G401.6 (cell line): ENCODE measurements around the gene PARP11.

Experiments
- FAIRE-seq: peaks from 2 replicates; lab custom pipeline; 2012; peaks lifted over from hg19 to GRCh38; lab: Jason Lieb, UNC

PARP11 gene, protein sequence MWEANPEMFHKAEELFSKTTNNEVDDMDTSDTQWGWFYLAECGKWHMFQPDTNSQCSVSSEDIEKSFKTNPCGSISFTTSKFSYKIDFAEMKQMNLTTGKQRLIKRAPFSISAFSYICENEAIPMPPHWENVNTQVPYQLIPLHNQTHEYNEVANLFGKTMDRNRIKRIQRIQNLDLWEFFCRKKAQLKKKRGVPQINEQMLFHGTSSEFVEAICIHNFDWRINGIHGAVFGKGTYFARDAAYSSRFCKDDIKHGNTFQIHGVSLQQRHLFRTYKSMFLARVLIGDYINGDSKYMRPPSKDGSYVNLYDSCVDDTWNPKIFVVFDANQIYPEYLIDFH

DNA sequence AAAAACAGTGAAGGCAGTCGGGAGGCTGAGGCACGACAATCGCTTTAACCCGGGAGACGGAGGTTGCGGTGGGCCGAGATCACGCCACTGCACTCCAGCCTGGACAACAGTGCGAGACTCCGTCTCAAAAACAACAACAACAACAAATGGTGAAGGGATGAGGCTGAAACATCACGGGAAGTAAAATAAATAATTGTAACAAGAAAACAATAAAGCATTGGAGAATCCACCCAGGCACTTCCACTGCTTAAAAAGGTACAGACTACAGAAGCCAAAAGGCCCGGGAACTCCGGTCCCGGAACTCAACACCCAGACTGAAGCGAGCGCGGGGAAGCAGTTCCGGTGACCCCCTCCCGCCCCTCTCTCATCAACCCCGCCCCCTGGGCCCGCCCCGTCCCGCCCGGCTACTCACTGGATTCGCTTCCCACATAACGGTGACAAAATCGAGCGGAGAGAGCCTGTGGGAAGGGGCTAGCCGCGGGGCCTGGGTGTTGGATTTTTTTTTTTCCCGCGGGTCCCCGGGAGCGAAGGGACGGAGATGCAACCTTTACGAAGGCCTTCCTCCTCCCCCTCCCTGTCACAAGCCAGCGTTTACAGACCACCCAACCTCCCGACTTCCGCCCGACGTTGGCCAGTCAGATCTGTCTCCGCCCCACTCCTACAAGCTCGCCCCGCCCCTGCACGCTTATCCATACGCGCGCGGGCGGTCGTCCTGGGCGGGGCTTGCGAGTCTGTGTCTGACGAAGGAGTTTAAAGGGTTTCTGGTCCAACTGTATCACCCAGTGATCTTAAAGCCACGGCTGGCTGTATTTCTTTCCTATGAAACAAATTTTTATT is at the start of gene PARP11:
Gene PARP11, minus strand, starts transcription at position 600 of the 837 bp plus-strand sequence. Its CDS starts 170 bp downstream, at position 430.
- peak; percentile 97 for FAIRE-seq

DNA sequence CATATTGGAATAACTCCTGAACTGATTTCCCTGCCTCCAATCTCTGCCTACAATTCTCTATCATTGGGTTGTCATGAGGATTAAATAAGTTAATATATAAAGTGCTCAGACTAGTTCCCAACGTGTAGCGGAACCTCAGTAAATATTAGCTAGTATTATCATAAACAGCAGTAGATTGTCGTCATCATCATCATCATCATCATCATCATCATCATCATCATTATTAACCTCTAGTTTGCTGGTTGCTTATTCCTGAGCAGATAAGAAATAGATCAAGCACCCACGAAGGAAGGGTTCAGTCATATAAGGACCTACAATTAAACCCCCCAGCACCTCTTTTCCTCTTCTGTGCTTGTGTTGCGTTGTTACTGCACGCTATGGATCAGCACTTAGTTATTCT is 48.8 kb upstream of the PARP11 start:
- no peak for FAIRE-seq

DNA sequence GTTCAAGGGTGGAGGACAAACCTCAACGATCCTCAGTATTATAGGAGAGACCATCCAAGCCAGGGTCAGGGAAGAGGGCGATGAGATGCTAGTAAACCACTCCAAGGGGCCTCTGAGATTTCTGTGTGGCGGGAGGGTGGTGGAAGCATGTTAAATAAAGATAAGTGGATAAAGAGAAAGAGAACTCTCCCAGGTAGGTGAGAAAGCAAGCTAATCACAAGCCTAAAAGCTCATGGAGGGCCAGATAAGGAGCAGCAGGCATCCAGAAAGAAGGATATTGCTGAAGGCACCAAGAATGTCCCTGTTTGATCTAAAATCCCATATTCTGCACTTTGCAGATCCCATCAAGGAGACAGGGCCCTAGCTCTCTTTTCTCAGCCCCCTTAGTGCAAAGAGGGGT is 48.3 kb upstream of the PARP11 start:
- FAIRE-seq, result no peak

DNA sequence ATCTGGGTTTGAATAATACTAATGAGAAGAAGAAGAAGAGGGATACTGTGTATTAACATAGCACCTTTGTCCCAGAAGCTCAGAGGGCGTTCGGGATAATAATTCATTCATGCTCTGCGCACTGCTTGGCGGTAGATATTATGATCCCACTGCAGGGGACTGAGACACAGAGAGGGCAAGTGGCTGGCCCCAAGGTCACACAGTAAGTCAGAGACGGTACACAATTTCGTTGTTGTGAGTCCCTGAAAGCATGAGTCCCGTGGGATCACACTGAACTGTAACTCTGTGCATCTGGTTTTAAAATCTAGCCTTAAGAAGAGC is 47.9 kb upstream of the PARP11 start:
- FAIRE-seq, result no peak

DNA sequence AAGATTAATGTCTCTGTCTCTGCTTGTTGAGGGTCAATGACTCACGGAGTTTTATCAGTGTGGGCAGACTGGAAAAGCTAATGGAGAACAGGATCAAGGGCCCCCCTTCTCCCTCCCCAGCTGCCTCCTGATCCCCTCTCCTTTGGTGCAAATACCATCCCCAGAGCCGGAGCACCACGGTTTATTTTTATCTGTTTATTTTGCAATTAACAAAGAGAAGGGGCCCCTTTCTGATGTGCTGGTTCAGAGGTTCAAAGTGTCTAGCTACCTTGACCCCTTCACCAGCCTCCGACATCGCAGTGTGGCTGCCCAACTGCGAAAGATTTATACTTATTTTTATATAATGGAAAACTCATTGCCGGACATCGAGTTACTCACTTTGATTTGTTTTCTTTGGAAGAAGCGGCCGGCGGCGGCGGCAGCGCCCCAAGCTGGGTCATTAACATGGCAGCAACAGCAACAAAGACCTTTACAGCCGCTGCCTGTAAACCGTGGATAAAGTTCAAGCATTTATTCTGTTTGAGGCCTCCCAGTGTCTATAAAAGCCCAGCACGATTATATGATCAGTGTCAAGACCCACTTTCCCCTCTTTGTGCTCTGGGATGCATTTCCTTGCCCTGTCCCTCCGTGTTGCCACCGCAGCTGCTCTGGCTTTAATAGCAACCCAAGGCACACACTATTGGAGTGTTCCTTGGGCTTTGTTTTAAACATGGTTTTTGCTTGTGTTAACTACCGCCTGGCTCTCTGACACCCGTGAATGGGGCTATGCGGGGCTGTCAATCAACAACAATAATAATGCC is 47.4 kb upstream of the PARP11 start:
- FAIRE-seq, result no peak

DNA sequence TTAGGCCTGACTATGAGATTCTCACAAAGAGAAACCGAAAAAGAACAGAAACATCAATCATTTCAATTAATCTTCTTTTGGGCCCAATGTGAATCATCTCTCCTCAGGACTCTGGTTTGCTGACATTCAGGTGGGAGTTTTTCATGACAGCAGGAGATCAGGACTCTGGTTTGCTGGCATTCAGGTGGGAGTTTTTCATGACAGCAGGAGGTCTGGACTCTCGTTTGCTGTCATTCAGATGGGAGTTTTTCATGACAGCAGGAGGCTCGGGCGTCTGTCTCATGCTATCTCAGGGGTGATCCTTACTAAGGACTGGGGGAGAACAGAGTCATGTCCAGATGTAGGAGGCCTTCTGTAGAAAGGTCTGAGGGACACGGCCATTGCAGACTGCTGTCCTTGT is 40.1 kb upstream of the PARP11 start:
- FAIRE-seq, result no peak

DNA sequence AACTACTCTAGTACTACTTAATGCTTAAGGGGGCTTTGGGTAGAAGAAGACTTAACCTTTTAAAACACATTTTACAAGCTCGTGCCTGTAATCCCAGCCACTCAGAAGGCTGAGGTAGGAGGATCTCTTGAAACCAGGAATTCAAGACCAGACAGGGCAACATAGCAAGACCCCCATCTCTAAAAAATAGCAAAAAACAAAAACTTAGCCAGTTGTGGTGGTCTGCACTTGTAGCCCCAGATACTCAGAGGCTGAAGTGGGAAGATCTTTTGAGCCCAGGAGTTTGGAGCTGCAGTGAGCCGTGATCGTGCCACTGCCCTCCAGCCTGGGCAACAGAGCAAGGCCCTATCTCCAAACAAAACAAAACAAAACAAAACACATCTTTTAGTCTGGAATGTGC is 39.7 kb upstream of the PARP11 start:
- no peak for FAIRE-seq

DNA sequence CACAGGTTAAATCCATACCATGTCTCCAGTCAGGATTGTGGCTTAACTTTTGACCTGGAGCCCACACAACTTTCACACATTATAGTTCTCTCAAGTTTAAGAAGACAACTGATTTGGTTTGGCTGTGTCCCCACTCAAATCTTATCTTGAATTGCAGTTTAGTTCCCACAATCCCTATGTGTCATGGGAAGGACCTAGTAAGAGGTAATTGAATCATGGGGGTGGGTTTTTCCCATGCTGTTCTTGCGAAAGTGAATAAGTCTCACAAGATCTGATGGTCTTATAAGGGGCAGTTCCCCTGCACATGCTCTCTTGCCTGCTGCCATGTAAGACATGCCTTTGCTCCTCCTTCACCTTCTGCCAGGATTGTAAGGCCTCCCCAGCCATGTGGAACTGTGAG is 38.2 kb upstream of the PARP11 start:
- FAIRE-seq, result no peak

DNA sequence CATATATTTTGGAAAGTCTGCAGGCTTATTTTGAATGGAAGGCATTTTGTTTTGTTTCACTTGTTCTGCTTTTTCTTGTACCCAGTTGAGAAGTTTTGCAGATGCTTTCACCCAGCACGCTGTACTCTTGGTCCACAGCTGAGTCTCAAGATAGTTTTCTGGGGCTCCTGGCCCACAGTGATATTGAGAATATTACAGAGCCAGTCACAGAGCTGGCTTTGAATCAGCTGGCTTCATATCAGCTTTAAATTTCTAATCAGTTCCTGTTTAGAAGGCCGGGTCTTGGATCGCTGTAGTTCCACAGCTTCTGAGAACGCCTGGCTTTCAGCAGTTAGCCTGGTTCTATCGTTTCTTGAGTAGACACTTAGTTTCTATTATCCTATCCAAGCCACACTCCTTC is 32.5 kb upstream of the PARP11 start:
- FAIRE-seq, result no peak

DNA sequence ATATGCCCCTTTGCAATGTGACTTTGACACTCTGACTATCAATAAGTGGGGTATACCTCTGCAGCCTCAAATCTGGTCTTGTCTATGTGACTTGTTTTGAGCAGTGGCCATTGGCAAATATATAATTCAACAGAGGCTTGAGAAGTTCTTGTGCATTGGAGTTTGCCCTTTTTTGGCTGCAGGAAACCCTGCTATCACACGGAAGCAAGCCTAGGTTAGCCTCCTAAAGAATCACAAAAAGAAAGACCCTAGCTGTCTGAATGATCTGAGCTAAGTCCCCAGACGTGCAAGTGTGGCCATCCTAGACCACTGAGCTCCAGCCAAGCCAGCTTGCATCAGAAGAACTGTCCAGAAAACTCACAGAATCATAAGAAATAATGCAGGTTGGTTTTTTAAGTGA is 31.8 kb upstream of the PARP11 start:
- FAIRE-seq, result no peak

DNA sequence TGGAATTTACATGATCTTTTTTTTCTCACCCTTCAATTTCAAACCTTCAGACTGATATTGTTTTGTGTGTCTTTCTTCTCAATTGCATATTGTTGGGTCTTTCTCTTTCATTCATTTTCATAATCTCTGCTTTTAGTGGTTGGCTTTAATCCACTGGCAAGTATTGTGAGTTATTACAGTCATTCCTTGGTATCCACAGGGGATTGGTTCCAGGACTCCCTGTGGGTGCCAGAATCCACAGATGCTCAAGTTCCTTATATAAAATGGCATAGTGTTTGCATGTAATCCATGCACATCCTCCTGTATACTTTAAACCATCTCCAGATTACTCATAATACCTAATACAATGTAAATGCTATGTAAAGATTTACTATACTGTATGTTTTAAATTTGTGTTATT is 29.7 kb upstream of the PARP11 start:
- no peak for FAIRE-seq

DNA sequence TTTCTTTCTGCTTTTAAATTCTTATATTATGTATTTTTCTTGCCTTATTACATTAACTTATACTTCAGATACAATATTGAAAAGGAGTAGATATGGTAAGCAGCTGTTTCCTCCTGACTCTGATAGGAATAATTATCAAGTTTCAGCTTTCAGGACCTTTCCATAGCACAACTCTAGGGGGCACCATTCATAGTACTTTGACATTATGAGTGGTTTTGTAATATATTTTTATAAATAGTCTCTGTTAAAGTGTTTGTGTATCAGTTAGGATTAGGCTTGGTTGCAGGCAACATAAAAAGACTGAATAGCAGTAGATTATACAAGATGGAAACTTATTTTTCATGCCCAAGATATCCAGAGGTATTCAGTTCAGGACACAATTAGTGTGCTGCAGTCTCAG is 27.9 kb upstream of the PARP11 start:
- no peak for FAIRE-seq

DNA sequence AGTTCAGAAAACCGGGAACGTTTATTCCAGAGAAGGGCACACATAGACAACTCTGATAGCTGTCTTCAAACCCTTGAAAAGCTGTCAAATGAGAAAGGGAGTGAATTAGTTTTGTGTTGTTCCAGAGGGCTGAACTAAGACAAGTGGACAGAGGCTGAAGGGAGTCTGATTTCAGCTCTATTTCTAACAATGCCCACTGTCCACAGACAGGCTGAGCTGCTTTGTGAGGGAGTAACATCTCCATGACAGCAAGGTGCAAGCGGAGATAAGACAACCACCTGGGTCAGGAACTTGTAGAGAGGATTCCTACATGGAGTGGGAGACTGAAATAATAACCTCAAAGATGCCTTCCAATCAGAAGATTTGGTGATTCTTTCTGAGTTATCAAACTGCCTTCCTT is 25.6 kb upstream of the PARP11 start:
- FAIRE-seq, result no peak

DNA sequence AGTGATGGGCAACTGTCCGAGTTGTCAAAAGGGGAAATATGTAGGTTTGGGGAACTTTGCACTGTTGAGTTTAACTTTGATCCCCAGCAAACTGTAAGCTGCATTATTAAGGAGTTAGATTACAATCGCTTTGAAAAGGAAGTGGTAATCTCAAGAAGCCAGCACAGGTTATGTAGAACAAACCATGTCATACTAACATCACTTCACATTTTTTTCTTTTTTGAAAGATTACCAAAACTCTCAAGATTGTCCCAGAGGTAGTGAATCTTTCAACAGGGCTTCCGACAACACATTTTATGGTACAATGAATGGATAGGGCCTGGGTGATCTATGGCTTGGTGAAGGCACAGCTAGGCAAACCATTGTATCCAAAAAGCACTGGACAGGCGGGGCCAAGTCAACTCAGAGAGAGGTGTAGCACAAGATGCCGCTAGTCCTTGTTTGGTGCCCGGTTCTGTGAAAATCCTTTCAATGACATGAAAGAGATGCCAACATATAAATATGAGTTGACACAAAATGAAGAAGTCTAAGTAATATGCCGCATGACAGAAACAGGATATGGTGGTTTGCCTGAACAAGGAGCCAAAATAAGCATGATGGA is 24.3 kb upstream of the PARP11 start:
- no peak for FAIRE-seq

DNA sequence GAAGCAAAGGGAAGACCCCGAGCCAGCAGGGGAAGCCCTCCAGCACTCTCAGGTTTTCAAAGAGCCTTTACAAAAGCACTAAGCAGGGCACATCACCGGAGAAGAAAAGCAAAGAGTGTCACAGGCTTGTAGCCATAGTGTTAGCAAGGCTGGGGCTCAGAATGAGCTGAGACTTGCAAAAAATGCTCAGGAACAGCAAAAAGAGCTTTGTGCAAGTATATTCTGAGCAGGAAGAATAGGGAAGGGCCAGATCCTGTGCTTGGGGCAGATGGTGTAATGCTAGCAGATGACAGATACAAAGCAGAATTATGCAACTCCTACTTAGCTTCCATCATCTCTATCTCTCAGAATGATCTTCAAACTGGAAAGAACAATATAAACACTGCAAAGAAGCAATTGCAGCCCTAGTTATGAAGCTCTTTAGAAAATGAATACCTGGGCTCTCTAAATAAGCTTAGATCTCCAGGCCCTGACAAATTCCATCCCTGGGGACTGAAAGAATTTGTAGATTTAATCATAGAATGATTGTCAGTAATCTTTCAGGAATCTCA is 23.7 kb upstream of the PARP11 start:
- FAIRE-seq, result no peak

DNA sequence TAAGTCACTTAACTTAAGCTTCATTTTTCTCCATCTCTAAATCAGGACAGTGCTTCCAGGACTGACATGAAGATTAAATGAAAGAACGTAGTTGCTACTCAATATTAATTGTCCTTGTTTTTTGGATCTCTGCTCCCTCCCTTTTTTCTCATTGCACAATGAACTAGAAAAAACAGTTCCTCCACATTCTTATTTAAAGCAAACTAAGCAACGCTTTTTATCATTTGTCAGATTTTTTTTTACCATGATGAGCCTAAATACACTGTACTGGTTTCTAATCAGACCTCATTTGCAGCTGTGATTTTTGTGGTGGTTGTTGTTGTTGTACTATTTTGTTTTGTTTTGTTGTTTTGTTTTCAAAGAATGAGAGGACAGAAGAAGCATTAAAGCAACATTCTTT is 23.2 kb upstream of the PARP11 start:
- no peak for FAIRE-seq

DNA sequence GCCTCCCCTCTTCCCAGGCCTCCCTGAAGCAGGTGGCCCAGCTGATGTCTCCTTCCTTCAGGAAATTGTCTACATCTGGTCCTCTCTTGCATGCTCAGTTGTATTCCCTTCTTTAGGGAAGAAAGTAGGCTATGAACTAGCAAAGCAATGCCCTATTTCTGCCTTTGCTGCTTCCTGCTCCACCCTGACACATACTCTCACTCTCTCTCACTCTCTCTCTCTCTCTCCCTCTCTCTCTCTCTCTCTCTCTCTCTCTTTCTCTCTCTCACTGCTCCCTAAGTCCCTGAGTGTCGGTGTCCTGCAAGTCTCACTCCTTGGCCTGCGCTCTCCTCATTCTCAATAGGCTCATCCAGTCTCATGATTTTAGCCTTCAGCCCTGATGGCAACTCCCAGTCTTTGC is 19.4 kb upstream of the PARP11 start:
- FAIRE-seq, result no peak

DNA sequence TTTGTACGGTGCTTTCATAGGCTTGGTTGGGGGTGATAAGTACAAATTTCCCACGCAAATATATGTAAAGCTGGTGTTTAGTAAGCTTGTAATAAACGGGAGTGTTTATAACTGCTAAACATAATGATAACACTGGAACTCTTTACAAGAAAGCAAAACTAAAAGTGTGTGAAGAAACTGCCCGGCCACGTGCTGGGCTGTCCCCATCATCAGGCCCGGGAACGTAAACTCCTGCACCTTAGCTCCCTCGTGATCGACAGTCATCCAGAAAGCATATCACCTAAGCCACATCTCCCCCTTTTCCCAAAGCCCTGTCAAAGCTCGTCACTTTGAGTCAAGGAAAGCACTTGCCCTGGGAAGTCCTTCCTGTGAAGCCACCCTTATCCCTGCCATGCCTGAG is 18.0 kb upstream of the PARP11 start:
- no peak for FAIRE-seq

DNA sequence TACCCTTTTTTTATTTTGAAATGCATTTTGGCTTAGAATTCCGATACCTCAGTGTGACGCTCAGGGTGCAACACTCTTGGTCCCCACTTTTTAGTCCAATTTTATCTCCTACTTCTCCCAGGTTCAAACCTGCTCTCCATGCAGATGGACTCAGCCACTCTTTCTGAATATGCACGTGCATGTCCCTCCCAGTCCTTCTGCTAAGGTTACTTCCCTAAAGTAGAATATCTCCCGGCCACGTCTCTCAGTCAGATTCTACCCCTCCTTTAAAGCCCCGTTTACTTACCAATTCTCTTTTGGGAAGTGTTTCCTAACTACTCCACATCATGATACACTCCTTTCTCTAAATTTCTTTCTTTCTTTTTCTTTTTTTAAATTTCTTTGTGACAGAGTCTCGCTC is 15.5 kb upstream of the PARP11 start:
- FAIRE-seq, result no peak

DNA sequence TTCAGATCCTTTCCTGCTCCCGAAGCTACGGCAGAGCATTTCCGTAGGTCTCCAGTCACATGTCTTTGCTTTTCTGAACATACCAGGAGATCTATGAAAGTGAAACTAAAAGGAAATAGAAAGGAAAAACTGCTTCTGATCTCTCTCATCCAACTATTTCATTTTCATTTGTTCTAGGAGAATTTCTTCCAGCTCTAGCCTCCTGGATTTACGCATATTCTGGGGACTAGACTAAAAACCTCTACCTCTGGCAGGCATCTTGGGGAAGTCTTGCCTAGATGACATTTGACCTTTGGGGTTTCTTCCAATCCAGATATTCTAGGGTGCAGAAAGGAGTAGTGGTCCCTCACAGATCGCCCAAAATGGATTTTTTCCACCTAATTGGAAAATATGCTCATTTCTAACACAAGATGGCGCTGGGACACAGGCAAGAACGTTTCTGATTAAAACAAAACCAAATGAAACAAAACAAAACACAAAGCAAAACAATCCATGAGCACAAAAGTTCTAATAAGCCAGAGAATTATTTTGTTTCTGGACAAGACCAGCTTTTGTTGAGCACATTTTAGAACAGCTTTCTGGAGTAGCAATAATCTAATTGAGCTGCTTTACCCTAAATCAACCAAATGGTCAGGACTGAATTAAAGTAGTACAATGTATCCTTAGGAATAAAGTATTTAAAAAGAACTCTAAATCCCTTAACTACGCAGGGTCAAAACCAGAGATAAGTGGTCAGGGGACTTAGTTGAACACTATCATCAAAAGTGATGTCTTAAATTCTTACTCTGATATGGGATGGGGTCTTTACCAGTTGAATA is 12.3 kb upstream of the PARP11 start:
- peak; percentile 84 for FAIRE-seq

DNA sequence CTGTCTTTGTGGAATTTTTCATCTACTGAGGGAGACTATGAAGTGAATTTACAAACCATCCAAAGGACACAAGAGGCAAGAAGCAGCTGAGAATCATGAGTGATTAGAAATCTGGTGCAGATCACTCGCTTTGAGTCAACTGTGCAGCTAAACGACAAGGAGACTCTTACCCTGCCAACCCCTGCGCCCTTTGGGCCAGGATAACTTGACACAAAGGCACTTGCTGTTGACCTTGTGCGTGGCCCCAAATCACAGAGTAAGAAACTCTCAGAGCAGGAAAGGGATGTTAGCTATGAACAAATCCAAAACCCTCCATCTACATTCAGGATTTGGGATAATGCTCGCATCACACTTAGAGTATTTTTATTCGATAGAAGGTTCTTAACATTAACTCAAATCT is 11.5 kb upstream of the PARP11 start:
- FAIRE-seq, result no peak
